Measurements from ENCODE around the gene ATG101.

Gene ATG101

DNA sequence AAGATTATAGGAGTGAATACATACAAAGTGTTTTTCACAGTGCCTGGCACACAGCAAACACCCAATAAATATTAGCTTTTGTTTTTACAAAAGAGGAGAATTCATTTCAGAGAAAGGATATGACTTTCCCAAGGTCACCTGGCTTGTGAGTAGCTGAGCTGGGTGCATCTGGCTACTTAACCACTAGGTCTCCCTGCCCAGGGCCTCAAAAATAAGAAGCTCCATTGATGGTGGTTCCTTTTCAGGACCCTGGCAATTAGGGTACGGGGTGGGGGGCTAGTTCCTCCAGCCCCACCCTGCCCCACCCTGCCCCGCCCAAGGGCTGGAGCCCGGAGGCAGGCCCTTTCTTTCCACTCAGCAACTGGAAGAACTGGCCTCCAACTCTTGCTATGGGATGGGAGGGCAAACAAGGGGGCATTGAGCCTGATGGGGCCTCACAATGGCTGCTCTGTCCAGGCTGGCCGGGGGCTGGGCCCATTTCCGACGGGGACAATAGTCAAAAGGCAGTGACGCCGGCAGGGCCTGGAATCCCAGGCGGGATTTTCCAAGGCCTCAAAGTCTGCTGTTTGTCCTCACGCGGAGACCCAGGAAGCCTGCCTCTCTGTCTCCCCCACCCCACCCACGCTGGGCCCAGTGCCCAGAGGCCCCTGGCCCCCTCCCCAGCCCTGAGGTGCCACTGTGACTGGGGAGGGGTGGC lies 8.2 kb upstream of the ATG101 start:
- no peak for TF ChIP-seq CTCF (IDR thresholded peaks at IDR 0.05; ENCODE audit: control extremely low read depth, extremely low read depth, low read depth, missing control alignments)
- CTCF ChIA-PET = interaction anchor here (1.0 to 42.5 kb wide), 4 partner anchors 10 to 29 kb away, joined by 3 to 1220 read pairs (median 18); partner anchors contain the start of genes ATG101 and NR4A1
- POLR2A ChIA-PET = interaction anchor here (1.1 to 2.5 kb wide), 2 partner anchors 11 to 29 kb away, joined by 3 to 7 read pairs; partner anchors contain the start of gene NR4A1
- no peak for DNase-seq (ENCODE audit: extremely low spot score)

- CTCF ChIA-PET = interaction anchor here (0.8 to 42.5 kb wide), 6 partner anchors 9 to 30 kb away, joined by 3 to 1220 read pairs (median 6); partner anchors contain the start of genes ATG101 and NR4A1
- POLR2A ChIA-PET = interaction anchor here (1.1 to 1.3 kb wide), 2 partner anchors 11 to 30 kb away, joined by 3 to 4 read pairs; partner anchors contain the start of gene NR4A1
- TF ChIP-seq CTCF (IDR thresholded peaks at IDR 0.05; ENCODE audit: control extremely low read depth, extremely low read depth, low read depth, missing control alignments) = no peak
- no peak for DNase-seq (ENCODE audit: extremely low spot score)
Observed at GRCh38 chr12:52062167-52063081, 7.4 kb upstream of the ATG101 start.

GRCh38 chr12:52063082-52063924 lies 6.5 kb upstream of the ATG101 start:
- CTCF ChIA-PET = interaction anchor here (0.8 to 42.5 kb wide), 6 partner anchors 8 to 31 kb away, joined by 3 to 1220 read pairs (median 4); partner anchors contain the start of gene ATG101
- no peak for DNase-seq (ENCODE audit: extremely low spot score)
- POLR2A ChIA-PET = interaction anchor here (1.1 to 1.3 kb wide), 2 partner anchors 12 to 30 kb away, joined by 3 to 4 read pairs; partner anchors contain the start of gene NR4A1
- no peak for TF ChIP-seq CTCF (IDR thresholded peaks at IDR 0.05; ENCODE audit: control extremely low read depth, extremely low read depth, low read depth, missing control alignments)

GRCh38 chr12:52063981-52064649 lies 5.7 kb upstream of the ATG101 start:
- DNase-seq (ENCODE audit: extremely low spot score) = no peak
- no peak for TF ChIP-seq CTCF (IDR thresholded peaks at IDR 0.05; ENCODE audit: control extremely low read depth, extremely low read depth, low read depth, missing control alignments)
- ChIA-PET POLR2A (no interaction called here), CTCF (interaction anchor here (1.1 to 42.5 kb wide), 5 partner anchors 9 to 31 kb away, joined by 3 to 1220 read pairs (median 4); no protein-coding TSS in a partner anchor)

GRCh38 chr12:52066346-52067080 lies 3.3 kb upstream of the ATG101 start:
- DNase-seq (ENCODE audit: extremely low spot score) = no peak
- ChIA-PET CTCF (interaction anchor here (1.0 to 42.5 kb wide), 6 partner anchors 9 to 34 kb away, joined by 3 to 1220 read pairs (median 4); partner anchors contain the start of gene NR4A1), POLR2A (interaction anchor here (0.6 kb wide), 1 partner anchor 24 kb away, joined by 3 read pairs; no protein-coding TSS in a partner anchor)
- no peak for TF ChIP-seq CTCF (IDR thresholded peaks at IDR 0.05; ENCODE audit: control extremely low read depth, extremely low read depth, low read depth, missing control alignments)

Measured in GM10248 (cell line).